Measurements from ENCODE around the gene PNPLA6. TPM values are rescaled to one million over a fixed set of nuclear protein-coding genes. Genes with fewer than 3 reads are reported as not detected.

PNPLA6 gene
- total and polyA plus RNA-seq, 2 of the 8 experiments (the other 6 are each of a cell fraction or from before 2014, with no cell fraction given), result 55.1 to 121 TPM

DNA sequence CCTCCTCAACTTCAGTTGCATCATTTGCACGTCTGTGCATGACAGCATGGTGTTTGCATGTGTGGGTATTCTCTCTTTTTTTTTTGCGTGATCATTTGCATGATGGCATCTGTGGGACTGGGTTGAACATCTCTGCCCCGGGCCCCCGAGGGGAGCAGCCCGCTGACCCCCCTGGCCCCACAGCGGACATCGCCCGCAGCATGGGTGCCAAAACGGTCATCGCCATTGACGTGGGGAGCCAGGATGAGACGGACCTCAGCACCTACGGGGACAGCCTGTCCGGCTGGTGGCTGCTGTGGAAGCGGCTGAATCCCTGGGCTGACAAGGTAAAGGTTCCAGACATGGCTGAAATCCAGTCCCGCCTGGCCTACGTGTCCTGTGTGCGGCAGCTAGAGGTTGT, 23.1 kb downstream of the PNPLA6 start:
- Histone ChIP-seq H3K4ac (replicated peaks; ENCODE audit: insufficient read length, low read depth, low read length) (no peak overlapping the region), H2AK5ac (ENCODE audit: low read depth, low read length) (no peak overlapping the region), H3K9ac (replicated peaks in 1 of 4; ENCODE audit: extremely low read depth in 1 of 4, low read depth in 3 of 4, low read length in 3 of 4) (no peak overlapping the region), H3K23me2 (ENCODE audit: low read depth, low read length) (no peaks in the 10 kb centered on the region; the same call in 1 of the 2 replicates), H3K27me3 (replicated peaks in 1 of 4; ENCODE audit: control insufficient read depth in 3 of 4, extremely low read depth in 1 of 4, insufficient read depth in 3 of 4, low read length in 3 of 4) (no peaks in the 10 kb centered on the region), H3K4me2 (ENCODE audit: insufficient read depth in 1 of 2, low read depth in 2 of 2, low read length in 2 of 2) (no peak overlapping the region), H2BK5ac (ENCODE audit: low read depth, low read length) (no peak overlapping the region), H3K9me3 (ENCODE audit: insufficient read depth in 2 of 2, low read depth in 1 of 2, low read length in 1 of 2) (no peaks in the 10 kb centered on the region), H2BK120ac (replicated peaks; ENCODE audit: low read depth, low read length) (no peak overlapping the region), H3K79me2 (ENCODE audit: control insufficient read depth in 1 of 2, insufficient read depth in 2 of 2, low read length in 2 of 2) (no peaks in the 10 kb centered on the region), H3K79me1 (ENCODE audit: low read depth, low read length) (no peaks in the 10 kb centered on the region), H4K8ac (ENCODE audit: extremely low read depth, insufficient read depth, low read length) (no peak overlapping the region), H2AFZ (ENCODE audit: low read length) (no peak overlapping the region), H3K56ac (replicated peaks; ENCODE audit: insufficient read length, low read depth, low read length) (no peak overlapping the region), H3K27ac (ENCODE audit: low read depth, low read length) (no peak overlapping the region), H3K23ac (ENCODE audit: insufficient read length) (no peak overlapping the region), H3K4me1 (replicated peaks in 1 of 4; ENCODE audit: control insufficient read depth in 3 of 4, insufficient read depth in 4 of 4, low read length in 3 of 4) (peaks cover 0 to 6% (median 2%) of the 10 kb centered on the region in 4 experiments; a peak in 4 of 7 replicates), H3K4me3 (ENCODE audit: extremely low read depth in 1 of 4, insufficient read depth in 2 of 4, low read depth in 3 of 4, low read length in 4 of 4) (no peak overlapping the region), H2BK15ac (ENCODE audit: low read length) (no peak overlapping the region), H3K14ac (ENCODE audit: insufficient read length) (no peak overlapping the region), H4K5ac (ENCODE audit: insufficient read length, low read depth, low read length) (no peak overlapping the region), H3K36me3 (ENCODE audit: control insufficient read depth in 2 of 4, insufficient read depth in 4 of 4, low read length in 3 of 4) (peaks cover 10 to 31% (median 19%) of the 10 kb centered on the region in 4 experiments), H3K18ac (ENCODE audit: extremely low read depth, low read length) (no peak overlapping the region), H4K20me1 (replicated peaks in 1 of 2; ENCODE audit: control insufficient read depth in 1 of 2, insufficient read depth in 2 of 2, low read length in 2 of 2) (peaks cover 0 to 10% of the 10 kb centered on the region in 2 experiments), H2BK20ac (ENCODE audit: low read length) (no peak overlapping the region), H2BK12ac (ENCODE audit: low read depth, low read length) (no peak overlapping the region), H4K91ac (replicated peaks; ENCODE audit: insufficient read length, low read length) (no peak overlapping the region)
- WGBS, 2 experiments (ENCODE audit: extremely low coverage in 1 of 2, insufficient coverage in 1 of 2, insufficient read length in 1 of 2, insufficient replicate concordance in 2 of 2, low coverage in 1 of 2, low lambda C conversion rate in 2 of 2, missing lambda C conversion rate in 1 of 2), result 81% methylated on average over 16 of the region's 18 CpGs; no CpG with 5 or more reads in 1 of the 2 experiments
- CTCF ChIA-PET (ENCODE audit: partially characterized antibody), result interaction anchor here (1.8 to 2.9 kb wide), 3 partner anchors 10 to 61 kb away, joined by 5 to 14 read pairs (median 5); a partner anchor contains a TSS
- DNase-seq (ENCODE audit: low read depth in 1 of 2, low spot score in 2 of 2), result no peak
- POLR2A ChIA-PET (ENCODE audit: partially characterized antibody), result no interaction called here
- TF ChIP-seq YY1 (IDR thresholded peaks at IDR 0.05; ENCODE audit: low read depth, low read length), result no peak
- TF ChIP-seq RFX5 (IDR thresholded peaks at IDR 0.05; ENCODE audit: borderline replicate concordance, low read depth, low read length), result no peak
- no peak for TF ChIP-seq JUN (IDR thresholded peaks at IDR 0.05; ENCODE audit: low read depth, low read length)
- TF ChIP-seq, protein P1, sequence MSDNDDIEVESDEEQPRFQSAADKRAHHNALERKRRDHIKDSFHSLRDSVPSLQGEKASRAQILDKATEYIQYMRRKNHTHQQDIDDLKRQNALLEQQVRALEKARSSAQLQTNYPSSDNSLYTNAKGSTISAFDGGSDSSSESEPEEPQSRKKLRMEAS (IDR thresholded peaks at IDR 0.05), result no peak
- TF ChIP-seq BCL11A (IDR thresholded peaks at IDR 0.05; ENCODE audit: low read depth in 2 of 2, low read length in 2 of 2), result no peak
- TF ChIP-seq, protein P2, sequence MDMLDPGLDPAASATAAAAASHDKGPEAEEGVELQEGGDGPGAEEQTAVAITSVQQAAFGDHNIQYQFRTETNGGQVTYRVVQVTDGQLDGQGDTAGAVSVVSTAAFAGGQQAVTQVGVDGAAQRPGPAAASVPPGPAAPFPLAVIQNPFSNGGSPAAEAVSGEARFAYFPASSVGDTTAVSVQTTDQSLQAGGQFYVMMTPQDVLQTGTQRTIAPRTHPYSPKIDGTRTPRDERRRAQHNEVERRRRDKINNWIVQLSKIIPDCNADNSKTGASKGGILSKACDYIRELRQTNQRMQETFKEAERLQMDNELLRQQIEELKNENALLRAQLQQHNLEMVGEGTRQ (IDR thresholded peaks at IDR 0.05; ENCODE audit: low read length), result no peak
- no peak for TF ChIP-seq TCF12 (IDR thresholded peaks at IDR 0.05; ENCODE audit: low read depth, low read length)
- TF ChIP-seq TBP (IDR thresholded peaks at IDR 0.05; ENCODE audit: low read depth, low read length), result no peak
- TF ChIP-seq RXRA (IDR thresholded peaks at IDR 0.05; ENCODE audit: insufficient read depth, low read depth, low read length), result no peak
- TF ChIP-seq SIN3A (conservative IDR thresholded peaks at IDR 0.05 in 1 of 2, IDR thresholded peaks at IDR 0.05 in 1 of 2; ENCODE audit: low read depth in 1 of 2, low read length in 2 of 2), result no peak
- TF ChIP-seq EGR1 (IDR thresholded peaks at IDR 0.05; ENCODE audit: borderline replicate concordance, low read depth, low read length), result no peak
- no peak for FAIRE-seq

All from H1 (cell line).